SK-N-SH (cell line): ENCODE measurements around the gene FAM20B. TPM values are rescaled to one million over a fixed set of nuclear protein-coding genes. Genes with fewer than 3 reads are reported as not detected.

ENCODE experiments used
- CTCF ChIA-PET: fragments of 300-600, 350-600 bp; formaldehyde crosslinking; extraction: SDS; loops from one replicate; lab custom pipeline; 2021; lab: Yijun Ruan, JAX
- POLR2A ChIA-PET: fragments of 350-600 bp; sonication (Branson Sonifier 250); formaldehyde crosslinking; extraction: SDS; loops from one replicate; lab custom pipeline; 2020; ENCODE audit warnings: antibody characterized with exemption, inconsistent platforms; lab: Yijun Ruan, JAX
- DNase-seq: peaks from one replicate; pipeline ENCODE4 v3.0.0; 2012
- H2AFZ ChIP-seq: fragments of 200-600 bp; sonication (generic); 2 replicates; pipeline ENCODE4 v1.8.1; 2016; ENCODE audit warnings: antibody characterized with exemption, mild to moderate bottlenecking, low read depth
- H3F3A ChIP-seq: fragments of 200-600 bp; sonication (generic); replicated peaks from 2 replicates; pipeline ENCODE3; 2016; ENCODE audit warnings: antibody characterized with exemption, mild to moderate bottlenecking; ENCODE audit not compliant: insufficient read depth
- H3K27ac ChIP-seq, 2 experiments: fragments of 200-500 bp in 1 of 2; fragments of 200-600 bp in 1 of 2; sonication (Bioruptor generic) in 1 of 2; sonication (generic), shearing (Covaris generic) in 1 of 2; 2 replicates each; pipeline versions ENCODE4 v1.5.1 to v1.6.1; 2014 to 2016; ENCODE audit warnings: low read depth in 2 of 2, inconsistent platforms in 1 of 2, low read length in 1 of 2, mild to moderate bottlenecking in 1 of 2, mixed read lengths in 1 of 2
- H3K27me3 ChIP-seq: fragments of 200-600 bp; sonication (generic), shearing (Covaris generic); 2 replicates; pipeline ENCODE4 v1.6.1; 2016; ENCODE audit warnings: mixed run types; ENCODE audit not compliant: insufficient read depth
- H3K36me3 ChIP-seq, 2 experiments: fragments of 200-500 bp in 1 of 2; fragments of 200-600 bp in 1 of 2; sonication (Bioruptor generic) in 1 of 2; sonication (generic) in 1 of 2; replicated peaks in 1 of 2; 2 replicates each; pipeline versions ENCODE3 to v1.5.1; 2014 to 2016; ENCODE audit warnings: low read length in 1 of 2, mild to moderate bottlenecking in 1 of 2; ENCODE audit not compliant: insufficient read depth in 2 of 2, control insufficient read depth in 1 of 2
- H3K4me1 ChIP-seq, 2 experiments: fragments of 200-500 bp in 1 of 2; fragments of 200-600 bp in 1 of 2; sonication (Bioruptor generic) in 1 of 2; sonication (generic), shearing (Covaris generic) in 1 of 2; 2 replicates each; pipeline versions ENCODE4 v1.5.1 to v1.6.1; 2014 to 2016; ENCODE audit warnings: low read depth in 1 of 2, low read length in 1 of 2, mixed run types in 1 of 2; ENCODE audit not compliant: insufficient read depth in 2 of 2, control insufficient read depth in 1 of 2
- H3K4me2 ChIP-seq: fragments of 200-600 bp; sonication (generic), shearing (Covaris generic); 2 replicates; pipeline ENCODE4 v1.6.1; 2017; ENCODE audit warnings: mixed run types
- H3K4me3 ChIP-seq, 2 experiments: fragments of 200-500 bp in 1 of 2; fragments of 200-600 bp in 1 of 2; sonication (Bioruptor generic) in 1 of 2; sonication (generic), shearing (Covaris generic) in 1 of 2; 2 replicates each; pipeline versions ENCODE4 v1.5.1 to v1.8.1; 2014 to 2016; ENCODE audit warnings: low read depth in 2 of 2, inconsistent platforms in 1 of 2, low read length in 1 of 2, mild to moderate bottlenecking in 1 of 2, mixed read lengths in 1 of 2, moderate library complexity in 1 of 2
- H3K79me2 ChIP-seq: fragments of 200-600 bp; sonication (generic); 2 replicates; pipeline ENCODE4 v1.8.1; 2017; ENCODE audit warnings: mild to moderate bottlenecking; ENCODE audit not compliant: insufficient read depth
- H3K9ac ChIP-seq: fragments of 200-600 bp; sonication (generic); 2 replicates; pipeline ENCODE4 v1.6.1; 2017; ENCODE audit warnings: mixed run types
- H3K9me2 ChIP-seq: fragments of 200-600 bp; sonication (generic); 2 replicates; pipeline ENCODE4 v1.6.1; 2017; ENCODE audit warnings: mixed run types
- H3K9me3 ChIP-seq: fragments of 200-600 bp; sonication (generic); 2 replicates; pipeline ENCODE4 v1.6.1; 2017; ENCODE audit warnings: mixed run types, mild to moderate bottlenecking, moderate library complexity
- H4K20me1 ChIP-seq: fragments of 200-600 bp; sonication (generic); 2 replicates; pipeline ENCODE4 v1.6.1; 2017; ENCODE audit warnings: mild to moderate bottlenecking, mixed run types; ENCODE audit not compliant: insufficient read depth
- CHD2 ChIP-seq: fragments of 150-350 bp; IDR thresholded peaks from 2 replicates; pipeline ENCODE4 v1.6.1; 2018; ENCODE audit warnings: low read length; ENCODE audit not compliant: partially characterized antibody
- EP300 ChIP-seq, 2 experiments: IDR thresholded peaks; 2 replicates each; pipeline versions ENCODE4 v1.4.0 to v1.6.1; 2012; ENCODE audit warnings: borderline replicate concordance in 1 of 2, low read depth in 1 of 2, low read length in 1 of 2
- FOSL2 ChIP-seq: IDR thresholded peaks from 2 replicates; pipeline ENCODE4 v1.4.0; 2012; ENCODE audit warnings: low read depth, mild to moderate bottlenecking, moderate library complexity, borderline replicate concordance
- FOXJ3 ChIP-seq: sonication (generic); formaldehyde crosslinking; IDR thresholded peaks from 2 replicates; pipeline ENCODE4 v1.5.1; 2020; ENCODE audit warnings: mild to moderate bottlenecking, missing genetic modification reagents
- GABPA ChIP-seq: IDR thresholded peaks from 2 replicates; pipeline ENCODE4 v1.4.0; 2012; ENCODE audit warnings: low read depth, mild to moderate bottlenecking
- GATA2 ChIP-seq: sonication (generic); formaldehyde crosslinking; IDR thresholded peaks from 2 replicates; pipeline ENCODE4 v1.5.0; 2020; ENCODE audit warnings: mild to moderate bottlenecking, missing genetic modification reagents
- MEF2A ChIP-seq: IDR thresholded peaks from 2 replicates; pipeline ENCODE4 v1.4.0; 2012; ENCODE audit warnings: low read depth, borderline replicate concordance
- MXI1 ChIP-seq: IDR thresholded peaks from 2 replicates; pipeline ENCODE4 v1.6.1; 2012; ENCODE audit warnings: mild to moderate bottlenecking, low read depth, low read length, improper control_type of control experiment
- NFIC ChIP-seq: IDR thresholded peaks from 2 replicates; pipeline ENCODE4 v1.4.0; 2012; ENCODE audit warnings: borderline replicate concordance
- NRF1 ChIP-seq: IDR thresholded peaks from 2 replicates; pipeline ENCODE4 v1.6.1; 2012; ENCODE audit warnings: low read depth, mild to moderate bottlenecking, low read length
- RAD21 ChIP-seq: IDR thresholded peaks from 2 replicates; pipeline ENCODE4 v1.6.1; 2012; ENCODE audit warnings: mild to moderate bottlenecking, low read length
- RCOR1 ChIP-seq: fragments of 150-350 bp; IDR thresholded peaks from 2 replicates; pipeline ENCODE4 v1.6.1; 2017; ENCODE audit warnings: antibody characterized with exemption, low read length
- RFX5 ChIP-seq: IDR thresholded peaks from 2 replicates; pipeline ENCODE4 v1.6.1; 2012; ENCODE audit warnings: mild to moderate bottlenecking, improper control_type of control experiment, low read length
- TAF1 ChIP-seq: IDR thresholded peaks from 2 replicates; pipeline ENCODE4 v1.6.1; 2012; ENCODE audit warnings: low read depth, mild to moderate bottlenecking, low read length, moderate library complexity, borderline replicate concordance
- TCF12 ChIP-seq: IDR thresholded peaks from 2 replicates; pipeline ENCODE4 v1.4.0; 2012
- TEAD4 ChIP-seq: IDR thresholded peaks from 2 replicates; pipeline ENCODE4 v1.4.0; 2012; ENCODE audit warnings: mild to moderate bottlenecking, borderline replicate concordance; ENCODE audit not compliant: insufficient read depth
- YY1 ChIP-seq: IDR thresholded peaks from 2 replicates; pipeline ENCODE4 v1.4.0; 2012; ENCODE audit warnings: low read depth, mild to moderate bottlenecking
- WGBS: methylation state at CpG from one replicate; pipeline ENCODE4 v1.1.6; 2017; ENCODE audit warnings: low lambda C conversion rate; 5-methylcytosine and 5-hydroxymethylcytosine counted together
- polyA plus RNA-seq, 3 experiments: library from polyadenylated mRNA; depleted of rRNA; stranded (reverse); fragments of >200 nt; gene quantifications; 2 replicates each; pipeline ENCODE4 v1.2.3, GENCODE V29; 2012
- TF ChIP-seq, protein P1 (sequence below): IDR thresholded peaks from 2 replicates; pipeline ENCODE4 v1.6.1; 2012; ENCODE audit warnings: mild to moderate bottlenecking, low read depth, low read length, moderate library complexity
- TF ChIP-seq, protein P2 (sequence below): fragments of 150-350 bp; IDR thresholded peaks from 2 replicates; pipeline ENCODE4 v1.6.1; 2017; ENCODE audit warnings: antibody characterized with exemption, low read length, low read depth, borderline replicate concordance

Gene FAM20B
- polyA plus RNA-seq, 1 of the 3 experiments (the other 2 are of a cell fraction): 14.9 TPM

DNA sequence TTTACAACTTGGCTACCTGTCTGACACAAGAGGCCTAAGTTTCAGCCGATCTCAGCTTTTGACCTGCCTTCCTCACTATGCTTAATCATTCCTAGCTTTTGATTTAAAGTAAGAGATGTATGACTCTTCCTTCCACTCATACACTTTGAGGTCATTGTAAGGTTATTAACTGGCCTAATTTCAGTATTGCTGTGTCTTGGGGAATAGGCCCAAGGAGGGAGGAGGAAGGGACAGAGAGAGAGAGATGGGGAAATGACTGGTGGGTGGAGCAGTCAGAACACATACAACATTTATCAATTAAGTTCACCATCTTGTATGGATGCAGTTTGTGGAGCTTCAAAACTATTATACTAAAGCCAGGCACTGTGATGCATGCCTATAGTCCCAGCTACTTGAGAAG is 28.3 kb upstream of the FAM20B start:
- no peaks in the 10 kb centered on the region for H3F3A ChIP-seq
- TF ChIP-seq NFIC (no peak), RAD21 (no peak), CHD2 (no peak), EP300 (IDR thresholded peaks at IDR 0.05; ENCODE audit: borderline replicate concordance in 1 of 2, low read depth in 1 of 2, low read length in 1 of 2) (no peak), GABPA (no peak), YY1 (no peak), TEAD4 (no peak), FOXJ3 (CRISPR knock-in tag) (no peak), NRF1 (no peak), TCF12 (no peak), GATA2 (CRISPR knock-in tag) (no peak), FOSL2 (no peak), MEF2A (no peak), TAF1 (no peak), MXI1 (no peak), RFX5 (no peak), RCOR1 (no peak)
- TF ChIP-seq, protein P1, sequence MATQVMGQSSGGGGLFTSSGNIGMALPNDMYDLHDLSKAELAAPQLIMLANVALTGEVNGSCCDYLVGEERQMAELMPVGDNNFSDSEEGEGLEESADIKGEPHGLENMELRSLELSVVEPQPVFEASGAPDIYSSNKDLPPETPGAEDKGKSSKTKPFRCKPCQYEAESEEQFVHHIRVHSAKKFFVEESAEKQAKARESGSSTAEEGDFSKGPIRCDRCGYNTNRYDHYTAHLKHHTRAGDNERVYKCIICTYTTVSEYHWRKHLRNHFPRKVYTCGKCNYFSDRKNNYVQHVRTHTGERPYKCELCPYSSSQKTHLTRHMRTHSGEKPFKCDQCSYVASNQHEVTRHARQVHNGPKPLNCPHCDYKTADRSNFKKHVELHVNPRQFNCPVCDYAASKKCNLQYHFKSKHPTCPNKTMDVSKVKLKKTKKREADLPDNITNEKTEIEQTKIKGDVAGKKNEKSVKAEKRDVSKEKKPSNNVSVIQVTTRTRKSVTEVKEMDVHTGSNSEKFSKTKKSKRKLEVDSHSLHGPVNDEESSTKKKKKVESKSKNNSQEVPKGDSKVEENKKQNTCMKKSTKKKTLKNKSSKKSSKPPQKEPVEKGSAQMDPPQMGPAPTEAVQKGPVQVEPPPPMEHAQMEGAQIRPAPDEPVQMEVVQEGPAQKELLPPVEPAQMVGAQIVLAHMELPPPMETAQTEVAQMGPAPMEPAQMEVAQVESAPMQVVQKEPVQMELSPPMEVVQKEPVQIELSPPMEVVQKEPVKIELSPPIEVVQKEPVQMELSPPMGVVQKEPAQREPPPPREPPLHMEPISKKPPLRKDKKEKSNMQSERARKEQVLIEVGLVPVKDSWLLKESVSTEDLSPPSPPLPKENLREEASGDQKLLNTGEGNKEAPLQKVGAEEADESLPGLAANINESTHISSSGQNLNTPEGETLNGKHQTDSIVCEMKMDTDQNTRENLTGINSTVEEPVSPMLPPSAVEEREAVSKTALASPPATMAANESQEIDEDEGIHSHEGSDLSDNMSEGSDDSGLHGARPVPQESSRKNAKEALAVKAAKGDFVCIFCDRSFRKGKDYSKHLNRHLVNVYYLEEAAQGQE: no peak
- TF ChIP-seq, protein P2, sequence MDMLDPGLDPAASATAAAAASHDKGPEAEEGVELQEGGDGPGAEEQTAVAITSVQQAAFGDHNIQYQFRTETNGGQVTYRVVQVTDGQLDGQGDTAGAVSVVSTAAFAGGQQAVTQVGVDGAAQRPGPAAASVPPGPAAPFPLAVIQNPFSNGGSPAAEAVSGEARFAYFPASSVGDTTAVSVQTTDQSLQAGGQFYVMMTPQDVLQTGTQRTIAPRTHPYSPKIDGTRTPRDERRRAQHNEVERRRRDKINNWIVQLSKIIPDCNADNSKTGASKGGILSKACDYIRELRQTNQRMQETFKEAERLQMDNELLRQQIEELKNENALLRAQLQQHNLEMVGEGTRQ: no peak
- TF ChIP-seq, all 33 proteins: peak for 0
- Histone ChIP-seq H3K9ac (no peak overlapping the region), H3K9me2 (no peaks in the 10 kb centered on the region), H3K4me3 (no peak overlapping the region), H3K4me1 (no peaks in the 10 kb centered on the region; a peak in 1 of 4 replicates), H3K36me3 (no peaks in the 10 kb centered on the region), H3K79me2 (no peaks in the 10 kb centered on the region), H3K9me3 (no peaks in the 10 kb centered on the region), H3K4me2 (no peak overlapping the region), H3K27ac (no peak overlapping the region), H2AFZ (no peak overlapping the region), H4K20me1 (no peaks in the 10 kb centered on the region), H3K27me3 (no peaks in the 10 kb centered on the region)
- DNase-seq: no peak
- 81% methylated on average over 1 of the region's 1 CpG for WGBS
- ChIA-PET CTCF (interaction anchor here (2.1 kb wide), 1 partner anchor 455 kb away, joined by 8 read pairs; no protein-coding TSS in a partner anchor), POLR2A (no interaction called here)
